Esophagus mucosa (tissue), 1 donor: Measurements from ENCODE around the gene PMM1. TPM values are rescaled to one million over a fixed set of nuclear protein-coding genes. Genes with fewer than 3 reads are reported as not detected.

ENCODE experiments used
- ATAC-seq: fragments of 200-7000 bp; cut with Tn5 transposase; one replicate; pipeline ENCODE4 v1.9.1; 2020
- total RNA-seq: library from RNA; stranded (reverse); gene quantifications from one replicate; pipeline ENCODE4 v1.2.4, GENCODE V29; 2023
- donor health status: DM: yes; HTN: yes; CAD: no.

Gene PMM1
- total RNA-seq, 1 donor from 2014 or later: 30.0 TPM

DNA sequence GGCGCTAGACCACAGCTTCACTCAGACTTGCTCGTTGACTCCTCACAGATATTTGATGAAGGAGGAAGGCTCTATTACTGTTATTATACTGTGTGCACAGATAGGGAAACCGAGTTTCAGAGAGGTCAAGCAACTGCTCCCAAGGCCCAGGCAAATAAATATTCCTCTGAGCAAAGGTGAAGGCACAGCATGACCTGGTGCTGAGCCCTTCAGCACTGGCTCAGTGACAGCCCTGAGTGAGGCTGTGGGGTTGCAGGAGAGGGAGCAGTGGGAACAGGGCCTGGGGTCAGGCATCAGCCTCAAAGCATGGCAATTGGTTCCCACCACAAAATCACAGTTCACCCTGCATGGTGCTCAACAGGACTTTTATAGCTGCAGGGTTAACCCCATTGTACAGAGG, 52.4 kb downstream of the PMM1 start:
- ATAC-seq: no peak

DNA sequence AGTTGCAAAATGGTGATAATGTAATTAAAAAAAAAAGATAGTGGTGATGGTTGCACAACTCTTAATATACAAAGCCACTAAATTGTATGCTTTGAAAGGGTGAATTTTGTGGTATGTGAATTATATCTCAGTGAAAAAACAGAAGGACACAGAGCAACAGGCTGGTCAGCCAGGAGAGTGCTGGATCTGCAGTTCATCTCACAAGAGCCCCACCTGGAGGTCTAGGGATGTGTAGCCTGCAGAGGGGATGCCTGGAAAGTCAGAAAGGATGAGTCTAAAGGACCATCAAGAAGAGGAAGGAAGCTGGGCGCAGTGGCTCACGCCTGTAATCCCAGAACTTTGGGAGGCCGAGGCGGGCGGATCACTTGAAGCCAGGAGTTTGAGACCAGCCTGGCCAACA, 54.4 kb downstream of the PMM1 start:
- no peak for ATAC-seq

GRCh38 chr22:41534219-41534618, 55.4 kb downstream of the PMM1 start:
- ATAC-seq: no peak

DNA sequence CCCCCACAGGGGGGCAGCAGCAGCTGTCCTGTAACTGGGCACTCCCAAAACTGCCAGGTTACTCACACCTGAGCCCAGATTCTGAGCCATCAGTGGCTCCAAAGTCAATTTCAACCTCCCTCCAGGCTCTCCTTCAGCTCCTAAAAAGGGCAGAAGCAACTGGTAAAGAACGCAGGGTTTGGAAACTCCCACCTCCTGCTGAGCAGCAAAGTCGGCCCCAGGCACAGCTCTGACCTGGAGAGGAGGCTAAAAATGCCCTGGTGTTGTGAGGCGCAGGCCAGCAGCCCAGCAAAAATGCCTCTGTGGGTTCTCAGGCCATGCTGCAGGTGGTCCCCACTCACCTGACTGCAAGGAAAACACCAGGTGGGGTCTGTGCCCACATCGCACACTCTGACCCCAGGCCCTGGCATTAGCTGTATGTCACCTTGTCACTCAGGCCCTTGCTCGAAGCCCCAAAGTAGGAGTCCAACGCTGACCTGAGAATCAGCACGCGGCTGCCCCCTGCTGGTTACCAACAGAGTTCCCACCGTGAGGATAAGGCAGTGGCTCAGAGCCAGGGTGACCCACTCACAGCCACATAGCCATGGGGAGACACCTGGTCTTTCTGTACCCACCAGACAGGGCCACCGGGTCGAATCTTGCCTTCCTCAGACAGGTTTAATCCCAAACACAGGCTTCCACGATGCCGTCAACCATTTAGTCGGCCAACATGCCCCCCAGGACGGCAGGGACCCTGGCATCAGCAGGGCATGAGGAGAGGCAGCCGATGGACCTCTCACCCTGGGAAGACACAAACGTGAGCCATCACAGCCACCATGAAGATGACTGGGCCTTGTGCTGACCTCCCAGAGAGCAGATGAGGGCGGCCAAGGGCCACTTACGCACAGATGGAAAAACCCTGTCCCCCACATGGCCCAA, 56.5 kb downstream of the PMM1 start:
- ATAC-seq: peak; percentile 43

- no peak for ATAC-seq
Observed at GRCh38 chr22:41531715-41532477, 57.7 kb downstream of the PMM1 start.

DNA sequence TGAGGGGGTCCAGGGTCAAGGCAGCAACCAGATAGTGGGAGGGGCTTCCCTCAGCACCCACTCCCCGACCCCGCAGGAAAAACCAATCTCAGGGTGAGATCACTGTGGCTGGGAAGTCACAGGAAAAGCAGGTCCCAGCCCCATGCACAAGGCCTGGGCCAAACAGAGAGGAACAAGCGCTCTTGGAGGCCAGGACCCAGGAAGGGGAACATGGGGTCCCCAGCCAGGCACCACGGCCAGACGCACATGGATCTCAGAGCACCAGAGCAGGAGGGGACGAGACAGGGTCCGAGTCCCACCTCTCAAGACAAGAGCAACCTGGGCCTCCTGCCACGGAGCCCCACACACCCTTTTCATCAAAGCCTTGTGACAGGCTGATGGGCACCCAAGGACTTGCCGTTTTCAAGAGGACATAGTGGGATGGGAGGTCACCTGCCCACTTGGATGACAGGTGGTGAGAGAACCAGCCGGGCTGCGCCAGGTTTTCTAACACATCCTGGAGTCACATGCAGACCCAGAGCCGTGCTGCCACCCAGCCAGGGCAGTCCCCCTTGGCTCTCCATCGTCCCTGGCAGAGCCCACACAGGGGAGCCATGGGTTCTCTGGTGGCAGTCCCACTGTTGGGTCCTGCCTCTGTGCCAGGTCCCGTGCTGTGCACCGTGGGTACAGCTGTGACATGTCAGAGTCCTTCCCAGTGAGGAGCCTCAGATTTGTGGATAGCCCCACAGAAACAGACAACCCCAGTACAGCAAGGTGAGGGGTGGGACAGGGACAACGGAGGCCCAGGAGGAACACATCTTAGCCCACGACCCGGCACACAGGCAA, 58.5 kb downstream of the PMM1 start:
- no peak for ATAC-seq

GRCh38 chr22:41528938-41529561, 60.6 kb downstream of the PMM1 start:
- no peak for ATAC-seq

GRCh38 chr22:41528132-41528766, 61.4 kb downstream of the PMM1 start:
- ATAC-seq: no peak

Other genes with a start within 250 kb of the PMM1 start
- gene TEF, start 207.9 kb downstream of the PMM1 start, total RNA-seq: 12.5 TPM
- 19.6 TPM for gene TOB2, start 143.0 kb downstream of the PMM1 start, total RNA-seq
- 39.2 TPM for gene PHF5A, start 121.1 kb downstream of the PMM1 start, total RNA-seq
- gene ACO2, start 120.7 kb downstream of the PMM1 start, total RNA-seq: 66.5 TPM
- 27.8 TPM for gene POLR3H, start 45.4 kb downstream of the PMM1 start, total RNA-seq
- 0.08 TPM for gene CSDC2, start 28.8 kb downstream of the PMM1 start, total RNA-seq
- gene DESI1, start 31.2 kb upstream of the PMM1 start, total RNA-seq: 36.7 TPM
- 181 TPM for gene XRCC6, start 31.5 kb upstream of the PMM1 start, total RNA-seq
- gene SNU13, start 99.0 kb upstream of the PMM1 start, total RNA-seq: 105 TPM
- 1.3 TPM for gene MEI1, start 109.7 kb upstream of the PMM1 start, total RNA-seq
- 6.9 TPM for gene CCDC134, start 210.8 kb upstream of the PMM1 start, total RNA-seq
- 131 TPM for gene SREBF2, start 243.3 kb upstream of the PMM1 start, total RNA-seq